ENCODE data around the gene CYP4B1.

GRCh38 chr1:46790446-46791101 is 8.3 kb upstream of the CYP4B1 start:
- TF ChIP-seq POLR2A (IDR thresholded peaks at IDR 0.05; ENCODE audit: low read depth) = no peak
- TF ChIP-seq CTCF (IDR thresholded peaks at IDR 0.05) = no peak
- no peak for TF ChIP-seq EP300 (IDR thresholded peaks at IDR 0.05)

Measured in esophagus muscularis mucosa (tissue), 4 donors.